HG03039 (cell line): ENCODE measurements around the gene LAMTOR2.

Source experiments
- ATAC-seq: cut with Tn5 transposase; IDR thresholded peaks from one replicate; pipeline ENCODE4 v1.9.1; 2021; ENCODE audit warnings: mild to moderate bottlenecking, moderate library complexity; ENCODE audit not compliant: unreplicated experiment

The LAMTOR2 gene

DNA sequence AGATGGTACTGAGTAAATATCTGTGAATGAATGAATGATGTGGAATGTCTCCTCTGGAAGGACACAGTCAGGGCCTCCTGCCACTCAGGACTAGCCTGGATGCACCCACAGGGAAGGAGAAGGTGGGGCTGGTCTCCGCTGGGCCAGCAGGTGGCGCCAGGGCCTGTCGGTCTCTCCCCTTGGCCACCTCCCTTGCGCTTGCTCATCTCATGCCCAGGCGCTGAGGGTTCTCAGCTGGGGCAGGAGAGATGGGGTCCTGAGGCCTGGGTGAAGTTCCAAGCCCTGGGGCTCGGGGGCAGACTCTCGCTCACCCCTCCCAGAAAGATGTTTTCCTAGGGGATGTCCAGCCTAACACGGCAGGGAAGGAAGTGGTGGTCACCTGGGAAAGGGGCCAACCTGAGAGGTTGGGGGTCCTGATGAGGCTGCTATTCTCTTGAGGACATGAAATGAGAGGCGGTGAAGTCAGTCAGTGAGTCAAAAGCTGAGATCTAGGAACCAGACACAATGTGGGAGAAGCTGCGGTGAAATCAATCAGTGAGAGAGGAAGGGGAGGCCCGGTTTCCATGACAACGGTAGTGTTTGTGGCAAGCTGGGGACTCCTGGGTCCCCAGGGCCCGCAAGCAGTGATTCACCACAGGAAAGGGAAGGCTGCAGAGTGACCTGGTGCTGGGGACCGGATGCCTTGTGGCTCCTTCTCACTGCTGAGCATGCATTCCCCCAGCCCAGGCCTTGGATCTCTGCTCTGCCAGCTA lies 42.2 kb downstream of the LAMTOR2 start:
- ATAC-seq = peak; percentile 51

DNA sequence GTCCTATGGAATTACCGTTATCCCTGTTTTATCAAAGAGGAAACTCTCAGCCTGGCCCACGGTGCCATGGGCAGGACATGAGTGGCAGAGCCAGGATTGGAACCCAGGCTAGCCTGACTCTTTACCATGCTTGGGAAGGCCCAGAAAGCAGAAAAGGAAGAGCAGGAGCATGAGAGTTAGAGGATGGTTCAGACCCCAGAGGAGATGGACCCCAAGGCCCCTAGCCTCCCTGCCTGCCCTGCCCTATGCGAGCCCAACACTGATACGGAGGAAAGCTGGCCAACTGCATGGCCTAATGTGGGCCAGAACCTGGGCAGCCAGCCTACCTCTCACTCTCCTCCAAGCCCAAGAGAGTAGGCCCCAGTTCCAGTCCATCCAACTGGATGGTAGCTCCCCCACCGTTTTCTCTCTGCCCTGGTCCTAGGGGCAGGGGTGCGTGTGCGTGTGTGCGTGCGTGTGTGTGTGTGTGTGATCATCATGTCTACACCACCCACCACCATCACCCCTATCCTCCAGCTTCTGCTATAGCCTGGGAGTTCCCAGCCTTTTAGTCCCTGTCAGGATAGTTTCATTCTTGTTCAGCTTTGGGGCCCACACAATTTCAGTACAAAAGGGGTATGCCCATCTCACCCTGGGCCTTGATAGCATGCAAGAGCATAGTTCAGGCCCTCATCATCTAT lies 43.1 kb downstream of the LAMTOR2 start:
- no peak for ATAC-seq

DNA sequence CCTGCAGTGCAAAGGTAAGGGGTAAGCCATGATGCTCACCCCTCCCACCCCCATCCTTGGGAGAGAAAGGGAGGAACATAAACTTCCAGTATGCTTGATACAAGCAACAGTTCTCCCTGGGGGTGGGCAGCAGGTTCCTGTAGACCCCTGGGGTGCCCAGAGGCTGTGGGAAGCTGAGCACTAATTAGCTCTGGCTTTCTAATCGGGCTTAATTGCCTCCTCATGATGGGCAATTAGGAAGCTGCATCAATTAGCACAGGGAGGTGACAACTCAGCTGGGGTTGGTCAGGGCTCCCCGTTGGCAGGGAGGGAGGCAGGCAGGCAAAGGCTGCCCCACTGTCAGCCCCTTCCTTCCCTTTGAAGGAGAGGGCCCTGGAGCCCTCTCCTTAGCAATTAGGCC lies 44.2 kb downstream of the LAMTOR2 start:
- ATAC-seq = no peak

DNA sequence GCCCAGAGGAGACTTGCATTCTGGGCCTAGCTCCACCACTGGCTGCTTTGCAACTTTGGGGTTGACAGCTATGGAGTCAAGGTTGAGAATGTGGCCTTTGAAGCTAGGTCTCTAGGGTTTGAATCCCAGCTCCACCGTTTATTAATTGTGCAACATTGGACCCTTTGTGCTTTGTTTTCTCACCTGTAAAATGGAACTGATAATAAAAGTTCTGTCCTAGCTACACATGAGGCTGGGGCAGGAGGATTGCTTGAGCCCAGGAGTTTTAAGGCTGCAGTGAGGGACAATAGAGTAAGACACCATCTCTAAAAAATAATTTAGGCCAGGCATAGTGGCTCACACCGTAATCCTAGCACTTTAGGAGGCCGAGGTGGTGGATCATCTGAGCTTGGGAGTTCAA lies 44.7 kb downstream of the LAMTOR2 start:
- ATAC-seq = no peak

DNA sequence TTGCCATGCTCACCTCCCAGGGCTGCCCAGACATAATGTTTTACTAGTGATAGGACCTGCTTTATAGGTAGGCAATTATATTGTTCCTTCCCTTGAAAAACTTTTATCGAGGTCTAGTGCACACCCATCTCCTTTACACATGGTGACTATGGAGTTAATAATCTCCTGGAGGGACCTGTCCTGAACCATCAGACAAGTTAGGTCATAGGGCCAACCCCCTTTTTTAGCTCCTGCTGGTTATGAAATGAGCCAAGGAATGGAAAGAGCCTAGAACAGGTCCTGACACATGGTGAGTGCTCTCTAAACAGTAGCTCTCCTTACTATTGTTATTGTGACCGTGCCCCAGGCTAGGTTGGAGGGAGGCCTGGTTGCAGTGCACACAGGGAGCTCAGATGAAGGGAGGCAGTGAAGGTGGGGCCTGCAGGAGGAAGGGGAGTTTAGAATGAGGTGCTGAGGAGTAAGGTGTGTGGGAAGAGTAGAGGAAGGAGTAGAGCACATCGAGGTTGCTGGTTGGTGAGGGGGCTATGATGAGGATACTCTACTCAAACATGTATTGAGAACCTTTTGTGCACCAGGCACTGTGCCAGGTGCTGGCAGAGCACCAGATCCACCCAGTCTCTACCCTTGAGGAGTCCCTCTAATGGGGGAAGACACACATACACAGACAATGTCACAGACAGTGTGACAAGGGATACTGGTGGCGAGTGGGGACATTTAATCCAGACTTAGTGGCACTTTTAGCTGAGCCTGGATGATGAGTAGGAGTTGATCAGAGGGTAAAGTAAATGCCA lies 45.8 kb downstream of the LAMTOR2 start:
- ATAC-seq = no peak

DNA sequence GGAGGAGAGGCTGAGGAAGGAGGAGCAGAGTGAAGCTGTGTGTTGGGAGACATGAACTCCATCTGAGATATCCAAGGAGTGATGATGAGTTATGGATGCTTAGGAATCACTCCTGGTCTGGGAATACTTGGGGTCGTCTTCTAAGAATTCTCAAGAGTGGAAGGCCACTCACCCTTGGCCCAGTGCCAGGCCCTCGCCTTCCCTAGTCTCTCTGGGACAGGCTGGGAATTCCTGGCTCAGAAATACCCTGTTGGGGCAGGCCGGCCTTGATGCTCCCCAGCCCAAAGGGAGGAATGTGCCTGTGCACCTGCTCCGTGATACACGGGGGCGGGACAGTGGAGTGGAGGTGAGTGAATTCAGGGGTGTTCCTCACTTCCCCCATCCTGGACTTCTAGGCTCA lies 47.3 kb downstream of the LAMTOR2 start:
- ATAC-seq = no peak

DNA sequence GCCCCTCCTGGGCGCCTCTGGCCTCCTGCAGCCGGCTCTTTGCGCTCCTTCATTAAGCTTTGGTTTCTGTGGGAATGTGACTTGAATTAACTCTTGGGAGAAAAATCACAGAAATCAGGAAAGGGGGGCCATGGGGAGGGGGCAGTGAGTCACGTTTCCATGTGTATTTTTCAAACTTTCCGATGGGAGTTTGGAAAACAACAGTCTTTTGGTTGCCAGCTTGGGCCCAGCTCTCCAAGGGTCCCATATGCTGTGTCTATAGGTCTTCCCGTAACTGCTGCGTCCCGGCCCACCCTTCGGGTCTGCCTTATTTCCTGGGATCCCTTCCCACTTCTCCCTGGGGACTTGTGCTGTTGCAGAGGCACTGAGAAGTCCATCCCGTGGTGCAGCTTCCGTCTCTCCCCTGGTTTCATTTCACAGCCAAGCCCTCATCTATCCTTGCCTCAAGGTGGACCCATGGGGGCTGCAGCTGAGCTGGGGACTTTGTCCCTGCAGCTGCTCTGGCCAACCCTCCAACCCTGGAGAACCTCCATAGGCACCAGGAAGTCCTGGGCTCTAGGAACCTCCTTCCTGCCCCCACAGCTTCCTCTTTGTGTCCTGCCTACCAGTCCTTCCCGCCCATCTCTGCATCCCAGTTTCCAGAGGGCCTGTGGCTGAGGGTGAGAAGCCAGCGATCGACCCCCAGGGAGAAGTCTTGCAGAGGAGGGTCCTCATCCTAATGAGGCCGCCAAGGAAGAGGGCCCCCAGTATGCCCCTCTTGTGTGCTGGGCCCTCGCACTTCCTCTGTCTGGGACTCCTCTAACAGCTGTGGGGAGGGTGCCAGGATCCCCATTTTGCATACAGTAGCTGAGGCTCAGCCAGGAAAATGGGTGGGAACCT lies 48.3 kb downstream of the LAMTOR2 start:
- no peak for ATAC-seq

DNA sequence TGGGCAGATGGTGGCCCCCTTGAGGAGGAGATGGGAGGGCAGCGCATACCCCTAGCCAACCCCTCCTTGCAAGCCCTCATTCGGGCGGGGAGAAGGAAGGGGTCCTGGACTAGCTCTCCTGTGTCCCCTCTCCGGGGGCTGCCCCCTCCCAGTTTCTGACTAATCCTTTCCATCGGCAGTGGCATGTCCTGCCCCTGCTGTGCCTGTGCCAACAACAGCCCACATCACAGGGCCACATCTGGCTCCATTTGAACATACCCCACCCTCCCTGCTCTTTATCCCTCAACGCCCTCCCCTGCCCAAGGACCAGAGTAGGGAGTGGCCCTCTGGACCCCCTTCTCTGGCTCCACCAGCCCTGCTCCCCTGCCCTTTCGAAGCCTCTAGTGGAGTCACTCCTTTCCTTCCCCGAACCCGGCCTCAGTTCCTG lies 49.0 kb downstream of the LAMTOR2 start:
- ATAC-seq = no peak

DNA sequence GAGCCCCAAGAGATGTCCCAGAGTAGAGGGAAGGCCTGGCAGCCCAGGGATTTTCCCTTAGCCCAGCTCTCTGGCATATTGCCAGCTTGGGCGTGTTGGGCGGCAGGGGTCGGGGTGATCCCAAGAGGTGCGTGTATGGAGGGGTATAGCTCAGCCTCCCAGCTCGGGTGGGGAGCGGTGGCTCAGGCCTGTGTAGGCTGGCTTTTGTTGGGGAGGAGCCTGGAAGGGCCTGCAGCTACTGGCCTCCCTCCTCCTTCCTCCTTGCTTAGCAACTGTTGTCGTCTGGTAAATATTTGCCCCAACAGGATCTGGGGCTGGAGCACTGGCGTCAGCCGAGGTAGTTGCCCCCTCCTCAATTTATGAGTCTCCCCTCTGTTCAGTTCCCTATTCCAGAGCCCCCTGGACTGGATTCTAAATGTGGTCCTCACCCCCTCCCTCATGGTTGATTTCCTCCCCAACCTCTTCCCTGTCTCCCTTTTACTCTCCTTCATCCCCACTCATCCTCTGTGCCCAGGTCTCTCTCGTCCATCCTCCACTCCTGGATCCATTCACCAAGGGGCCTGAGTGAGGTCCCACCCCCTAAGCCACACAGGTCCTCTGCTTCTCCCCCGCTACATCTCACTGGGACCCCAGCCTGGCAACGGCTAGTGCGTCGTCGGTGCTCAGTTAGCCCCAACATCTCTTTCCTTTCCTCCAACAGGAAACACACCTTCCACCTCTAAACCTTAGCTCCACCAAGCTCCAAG lies 49.7 kb downstream of the LAMTOR2 start:
- no peak for ATAC-seq

DNA sequence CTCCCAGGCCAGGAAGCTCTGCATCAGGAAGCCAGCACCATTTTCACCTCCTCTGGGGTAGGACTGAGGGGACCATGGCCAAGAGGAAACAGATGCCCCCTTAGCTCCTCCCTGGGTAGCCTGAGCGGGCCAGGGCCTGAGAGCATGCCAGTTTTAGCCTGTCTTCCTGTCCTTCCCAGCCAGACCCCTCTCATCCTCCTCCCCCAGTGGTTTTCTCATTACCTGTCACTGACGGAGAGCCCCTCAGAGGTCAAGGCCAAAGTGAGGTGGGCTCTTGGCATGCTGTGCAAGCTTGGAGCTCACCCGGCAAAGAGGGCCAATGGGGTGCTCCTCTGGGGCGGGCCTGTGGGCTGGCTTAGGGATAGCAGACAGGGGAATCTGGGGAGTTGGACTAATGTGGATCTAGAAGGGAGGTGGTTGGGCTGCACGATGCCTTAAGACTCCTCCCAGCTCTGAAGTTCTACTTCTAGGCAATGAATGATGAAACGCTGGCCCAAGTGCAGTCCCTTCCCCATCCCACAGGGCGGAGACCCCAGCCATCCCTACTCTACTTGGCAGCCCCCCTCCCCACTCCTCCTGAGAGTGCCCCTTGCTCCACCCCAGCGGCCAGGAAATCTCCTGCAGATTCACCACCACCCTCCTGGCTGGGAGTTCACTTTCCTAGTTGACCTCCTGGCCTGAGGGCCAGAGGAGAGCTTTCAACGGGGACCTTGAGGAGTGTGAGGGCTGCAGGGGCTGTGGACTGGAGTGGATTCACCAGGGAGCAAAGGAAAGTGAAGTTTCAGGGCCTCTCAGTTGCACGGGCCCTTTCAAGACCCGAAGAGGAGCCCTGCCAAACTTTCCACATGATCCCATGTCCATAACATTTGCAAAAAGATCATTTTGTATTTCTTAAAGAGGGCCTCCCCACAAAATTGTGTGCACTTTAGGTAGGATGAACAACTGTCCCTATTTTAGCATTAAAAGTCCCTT lies 50.6 kb downstream of the LAMTOR2 start:
- no peak for ATAC-seq

DNA sequence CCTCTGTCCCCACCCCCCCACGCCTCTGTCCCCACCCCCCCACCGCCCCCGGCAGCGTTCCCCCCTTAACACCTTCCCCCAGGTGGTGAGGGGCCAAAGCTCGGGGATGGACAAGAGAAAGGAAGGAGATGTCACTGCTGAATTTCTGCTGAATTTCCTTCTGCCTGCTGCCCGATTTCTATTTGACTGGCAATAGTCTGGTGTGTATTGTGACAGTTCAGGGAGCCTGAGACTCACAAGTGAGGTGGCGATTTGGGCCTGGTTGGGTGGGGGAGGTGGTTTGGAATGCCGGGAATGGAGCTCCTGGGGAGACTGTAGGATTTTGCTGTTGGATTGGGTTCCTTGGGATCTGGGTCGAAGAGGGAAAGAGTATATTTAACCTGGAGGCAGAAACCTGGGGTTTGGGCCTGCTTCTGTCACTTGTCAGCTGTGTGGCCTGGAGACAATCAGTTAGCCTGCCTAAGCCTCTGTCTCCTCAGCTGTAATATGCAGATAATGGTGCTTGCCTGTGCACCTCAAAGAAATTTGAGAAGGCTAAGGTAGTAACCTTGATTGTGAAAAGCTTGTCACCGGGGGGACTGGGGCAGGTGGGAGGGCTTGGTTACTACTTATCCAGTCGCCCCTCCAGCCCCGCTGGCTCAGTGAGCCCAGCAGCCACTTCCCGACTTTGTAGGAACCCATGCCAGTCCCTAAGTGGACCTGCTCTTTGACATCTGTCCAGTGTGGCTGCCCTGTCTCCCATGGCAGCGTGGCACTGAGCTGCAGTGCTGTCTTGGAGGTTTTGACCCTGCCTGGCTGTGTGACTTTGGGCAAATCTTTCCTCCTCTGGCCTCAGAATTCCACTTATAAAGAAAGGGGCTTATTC lies 52.3 kb downstream of the LAMTOR2 start:
- ATAC-seq = no peak

DNA sequence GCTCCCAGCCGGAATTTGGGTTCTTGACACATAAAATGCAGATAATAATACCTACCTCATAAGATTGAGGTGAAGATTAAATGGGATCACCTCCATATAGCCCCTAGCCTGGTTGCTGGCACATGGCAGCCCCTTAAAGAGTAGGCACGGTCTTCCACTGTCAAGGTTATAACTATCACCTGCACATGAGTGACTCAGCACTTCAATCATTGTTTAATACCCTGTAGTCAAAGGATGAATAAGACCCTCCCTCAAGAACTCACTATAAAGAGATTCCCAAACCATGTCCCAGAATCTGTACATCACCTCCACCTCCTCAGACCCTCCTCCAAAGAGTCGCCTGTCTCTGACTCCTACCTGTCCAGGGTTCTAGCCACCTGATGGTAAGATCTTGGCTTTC lies 53.5 kb downstream of the LAMTOR2 start:
- no peak for ATAC-seq
